Pulmonary artery endothelial cell (primary cell): ENCODE data around the gene KAZN. TPM values are rescaled to one million over a fixed set of nuclear protein-coding genes. Genes with fewer than 3 reads are reported as not detected.

Experiments used
- DNase-seq: peaks from one replicate; pipeline ENCODE4 v3.0.0-alpha.2; 2011; ENCODE audit warnings: low read depth, low spot score
- total RNA-seq: library from RNA; depleted of rRNA; stranded (reverse); fragments of >200 nt; gene quantifications from 2 replicates; pipeline ENCODE4 v1.2.3, GENCODE V29; 2014

Gene KAZN
- total RNA-seq, 1 donor from 2014 or later = 0.73 TPM

DNA sequence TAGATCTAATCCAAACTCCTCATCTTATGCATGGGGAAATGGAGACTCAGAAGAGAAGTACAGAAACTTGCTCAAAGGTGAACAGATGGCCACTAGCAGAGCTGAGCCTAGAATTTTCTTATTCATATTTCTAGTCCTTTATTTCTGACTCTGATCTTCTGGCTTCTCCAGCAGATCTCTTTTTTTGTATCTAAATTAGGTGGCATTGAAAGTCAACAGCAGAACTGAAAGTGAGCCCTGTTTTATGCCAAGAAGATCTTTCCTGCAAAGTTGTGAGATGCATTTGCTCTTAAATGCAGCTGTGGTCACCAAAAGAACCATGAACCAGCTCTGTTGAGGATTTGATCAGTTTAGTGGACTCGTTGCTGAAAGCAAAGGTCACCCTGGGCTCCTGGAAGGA, 75.5 kb downstream of the KAZN start:
- DNase-seq = no peak

DNA sequence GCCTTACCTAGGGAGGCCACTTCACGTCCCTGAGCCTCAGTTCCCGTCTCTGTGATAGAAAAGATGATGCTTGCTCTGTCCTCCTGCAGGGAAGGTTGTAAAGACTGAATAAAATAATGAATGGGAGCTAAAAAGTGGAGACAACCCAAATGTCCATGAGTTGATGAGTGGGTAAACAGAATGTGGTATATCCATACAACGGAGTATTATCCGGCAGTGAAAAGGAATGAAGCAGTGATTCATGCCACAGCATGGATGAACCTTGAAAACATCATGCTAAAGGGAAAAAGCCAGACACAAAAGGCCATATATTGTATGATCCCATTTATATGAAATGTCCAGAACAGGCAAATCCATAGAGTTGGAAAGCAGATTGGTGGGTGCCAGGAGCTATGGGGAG, 77.9 kb downstream of the KAZN start:
- DNase-seq = no peak

DNA sequence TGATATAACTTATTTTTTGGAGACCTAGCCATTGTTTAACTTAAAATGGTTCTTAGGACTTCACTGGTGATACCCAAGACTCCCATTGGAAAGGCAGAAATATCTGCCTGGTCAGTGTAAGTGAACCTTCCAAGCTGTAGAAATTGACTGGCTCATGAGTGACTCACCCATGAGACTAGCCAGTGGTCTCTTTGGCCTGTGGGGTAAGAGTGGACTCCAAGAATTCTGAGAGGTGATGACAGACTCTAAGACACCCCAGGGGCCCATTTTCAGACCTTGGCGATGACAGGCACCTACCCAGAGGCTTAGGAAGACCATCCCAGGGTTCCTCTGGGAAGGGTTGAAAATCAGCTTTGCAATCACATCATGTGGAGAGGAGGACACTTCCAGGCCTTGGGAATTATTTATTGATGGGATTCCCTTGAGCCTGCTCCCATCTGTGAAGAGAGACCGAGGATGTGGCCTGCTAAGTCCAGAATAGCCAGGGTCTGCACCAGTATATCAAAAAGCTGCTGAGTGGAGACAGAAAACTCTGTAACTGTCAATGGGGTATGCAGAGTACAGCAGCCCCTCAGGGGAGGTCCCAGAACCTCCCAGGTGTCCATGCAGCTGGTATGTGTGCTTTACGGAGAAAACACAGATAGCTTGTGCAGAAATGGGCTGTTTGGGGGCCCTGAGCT, 78.9 kb downstream of the KAZN start:
- DNase-seq = no peak

DNA sequence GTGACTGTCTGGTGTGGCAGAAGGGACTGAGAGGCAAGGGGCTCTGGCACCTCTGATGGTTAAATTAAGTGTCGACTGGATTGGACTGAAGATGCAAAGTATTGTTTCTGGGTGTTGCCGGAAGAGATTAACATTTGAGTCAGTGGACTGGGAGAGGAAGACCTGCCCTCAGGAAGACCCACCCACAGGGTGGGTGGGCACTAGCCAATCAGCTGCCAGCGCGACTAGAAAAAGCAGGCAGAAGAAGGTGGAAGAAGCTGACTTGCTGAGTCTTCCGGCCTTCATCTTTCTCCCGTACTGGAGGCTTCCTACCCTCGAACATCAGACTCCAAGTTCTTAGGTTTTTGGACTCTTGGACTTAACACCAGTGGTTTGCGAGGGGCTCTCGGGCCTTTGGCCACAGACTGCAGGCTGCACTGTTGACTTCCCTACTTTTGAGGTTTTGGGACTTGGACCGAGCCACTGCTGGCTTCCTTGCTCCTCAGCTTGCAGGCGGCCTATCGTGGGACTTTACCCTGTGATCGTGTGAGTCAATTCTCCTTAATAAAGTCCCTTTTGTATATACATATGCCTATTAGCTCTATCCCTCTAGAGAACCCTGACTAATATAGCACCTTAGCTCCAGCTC, 79.6 kb downstream of the KAZN start:
- no peak for DNase-seq

DNA sequence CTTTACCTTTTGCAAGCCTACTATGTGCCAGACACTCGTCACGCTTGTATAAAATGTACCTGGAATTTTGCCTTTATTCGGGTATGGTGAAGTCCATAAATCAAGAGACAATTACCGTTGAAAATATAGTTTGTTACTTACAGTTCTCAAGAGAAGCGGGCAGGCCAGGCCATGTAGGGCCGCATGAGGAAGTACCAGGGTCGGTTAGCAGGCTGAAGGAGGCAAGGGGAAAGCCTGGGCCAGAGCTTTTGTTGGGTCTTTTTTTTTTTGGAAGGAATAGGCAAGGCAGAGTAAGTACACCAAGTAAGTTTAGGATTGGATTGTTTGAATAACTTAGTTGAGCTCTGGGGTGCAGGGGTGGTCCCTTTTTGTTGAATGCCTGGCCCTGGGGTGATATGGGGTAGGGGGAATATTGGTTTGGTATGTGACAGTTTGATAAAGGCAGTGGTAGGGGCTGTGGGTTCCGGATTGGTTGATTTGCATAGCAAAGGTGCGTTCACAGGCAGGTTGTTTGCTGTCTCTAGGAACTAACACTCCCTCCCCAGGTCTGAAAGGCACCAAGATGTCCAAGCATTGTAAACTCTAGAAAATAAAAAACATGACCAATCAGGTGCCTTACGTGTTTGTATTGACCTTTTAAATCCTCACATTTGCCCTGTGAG, 80.7 kb downstream of the KAZN start:
- no peak for DNase-seq

DNA sequence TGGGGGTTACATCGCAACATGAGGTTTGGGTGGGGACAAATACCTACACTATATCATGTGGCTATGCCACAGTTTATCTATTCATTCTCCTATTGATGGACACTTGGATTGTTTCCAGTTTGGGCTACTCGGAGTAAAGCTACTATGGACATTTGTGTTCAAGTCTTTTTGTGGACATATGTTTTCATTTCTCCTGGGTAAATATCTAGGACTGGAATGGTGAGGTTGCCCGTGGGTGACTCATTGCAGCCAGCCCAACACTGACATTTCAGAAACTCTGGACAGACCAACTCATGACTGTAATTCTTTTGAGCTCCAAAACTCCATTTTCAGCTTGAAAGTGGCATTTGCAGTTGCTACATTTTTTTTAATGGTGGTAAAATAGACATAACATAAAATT, 82.7 kb downstream of the KAZN start:
- no peak for DNase-seq

DNA sequence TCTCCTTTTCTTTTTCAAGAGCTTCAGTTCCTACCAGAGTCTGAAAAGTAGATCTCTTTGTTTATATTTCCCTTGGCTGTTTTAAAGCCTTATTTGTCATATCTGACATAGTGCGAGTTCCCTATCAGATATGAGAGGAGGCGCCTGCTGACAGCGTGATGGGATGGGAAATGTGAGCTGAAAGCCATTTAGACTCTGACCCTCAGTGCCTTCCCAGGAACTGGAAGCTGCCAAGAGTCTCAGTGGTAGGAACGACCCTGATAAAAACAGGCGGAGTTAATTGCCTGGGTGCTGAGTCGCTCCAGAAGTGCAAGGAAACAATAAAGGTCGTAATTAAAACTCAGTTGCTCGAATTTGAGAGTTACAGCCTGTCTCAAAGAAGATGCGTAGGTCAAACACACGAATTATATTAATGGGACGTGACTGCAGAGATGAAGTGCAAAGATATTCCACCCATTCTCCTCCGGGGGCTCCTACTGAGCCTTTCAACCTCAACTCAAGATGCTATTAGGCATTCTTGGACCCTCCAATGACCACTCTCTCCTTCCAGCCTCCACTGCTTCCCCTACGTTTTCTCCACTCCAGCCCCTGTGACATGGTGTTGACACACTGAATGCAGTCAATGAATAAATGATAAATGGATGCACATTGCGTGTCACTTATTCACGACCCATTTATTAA, 84.6 kb downstream of the KAZN start:
- no peak for DNase-seq

DNA sequence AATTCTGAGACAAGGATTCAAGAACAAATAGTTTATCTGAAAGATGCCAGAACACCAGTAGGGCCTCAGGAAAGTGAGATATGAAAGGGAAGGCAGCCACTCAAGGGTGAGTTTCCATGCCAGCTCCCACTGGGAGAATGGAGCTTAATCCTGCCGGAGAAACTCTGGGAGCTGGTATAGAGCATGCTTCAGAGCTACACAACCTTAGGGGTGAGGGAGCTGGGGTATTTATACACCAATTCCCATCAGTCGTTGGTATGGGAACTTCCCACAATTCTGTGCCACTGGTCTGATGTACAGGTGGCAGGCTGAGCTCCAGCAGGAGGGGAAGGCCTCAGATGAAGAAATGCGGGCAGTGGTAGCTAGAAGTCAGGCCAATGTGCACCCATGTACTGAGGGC, 86.6 kb downstream of the KAZN start:
- DNase-seq = no peak

DNA sequence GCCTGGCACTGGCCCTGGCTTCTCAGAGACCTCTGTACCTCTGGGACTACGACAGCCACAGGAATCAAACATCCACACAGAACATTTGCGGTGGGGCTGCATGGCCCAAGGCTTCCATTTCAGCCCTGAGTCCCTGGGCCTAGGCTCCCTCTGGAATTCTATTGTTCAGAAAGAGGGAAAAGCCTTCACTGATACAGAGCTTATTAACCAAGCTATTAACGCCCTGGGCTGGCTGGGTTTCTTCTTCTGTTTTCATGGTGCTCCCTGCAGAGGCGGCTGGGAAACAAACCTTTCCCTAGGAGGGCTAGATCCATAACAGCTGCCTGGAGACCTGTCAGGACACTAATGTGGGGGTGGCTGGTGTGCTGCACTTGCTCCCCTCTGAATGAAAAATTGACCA, 88.2 kb downstream of the KAZN start:
- no peak for DNase-seq

DNA sequence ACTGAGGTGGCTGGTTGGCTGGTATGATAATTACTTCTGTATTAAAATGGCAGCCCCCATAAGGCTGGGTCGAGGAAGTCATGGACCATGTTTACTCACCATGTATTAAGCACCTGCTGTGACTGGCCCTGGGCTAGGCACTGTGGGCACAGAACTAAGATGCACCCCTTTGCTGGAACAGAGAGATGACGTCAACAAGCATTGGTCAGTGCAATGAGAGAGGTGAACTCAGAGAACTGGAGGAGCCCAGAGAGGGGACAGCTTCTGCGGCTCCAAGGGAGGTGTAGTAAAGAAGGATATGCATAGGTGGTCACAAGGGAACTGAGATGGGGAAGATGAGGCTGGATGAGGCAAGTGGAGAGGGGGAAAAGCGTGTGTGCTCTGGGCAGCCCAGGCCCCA, 88.7 kb downstream of the KAZN start:
- DNase-seq = no peak

DNA sequence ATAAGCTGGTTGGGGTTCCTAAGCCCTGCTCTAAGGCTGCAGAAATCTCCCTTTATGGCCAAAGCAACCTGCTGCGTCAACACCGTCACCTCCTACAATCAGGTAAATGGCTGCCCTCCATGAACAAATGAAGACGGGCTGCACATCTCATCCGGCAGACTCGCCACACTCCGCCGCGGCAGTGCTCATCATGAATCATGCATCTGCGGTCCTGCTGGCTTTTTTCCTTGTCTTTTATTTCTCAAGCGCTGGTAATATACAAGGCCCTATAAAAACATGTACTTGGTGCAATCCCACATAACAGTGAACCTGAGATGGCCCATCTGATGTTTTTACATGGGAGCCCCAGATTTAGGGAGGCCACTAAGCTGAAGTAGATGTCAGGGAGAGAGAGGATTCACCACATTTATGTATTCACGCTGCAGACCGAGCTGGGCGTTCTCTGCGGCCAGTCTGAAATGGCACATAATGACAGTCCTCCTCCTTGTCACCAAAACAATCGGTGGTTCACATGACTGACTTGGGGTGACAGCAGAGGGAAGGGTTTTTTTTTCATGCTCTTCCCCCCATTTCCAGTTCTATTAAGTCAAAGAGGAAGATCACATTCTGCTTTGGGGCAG, 91.6 kb downstream of the KAZN start:
- DNase-seq = no peak

DNA sequence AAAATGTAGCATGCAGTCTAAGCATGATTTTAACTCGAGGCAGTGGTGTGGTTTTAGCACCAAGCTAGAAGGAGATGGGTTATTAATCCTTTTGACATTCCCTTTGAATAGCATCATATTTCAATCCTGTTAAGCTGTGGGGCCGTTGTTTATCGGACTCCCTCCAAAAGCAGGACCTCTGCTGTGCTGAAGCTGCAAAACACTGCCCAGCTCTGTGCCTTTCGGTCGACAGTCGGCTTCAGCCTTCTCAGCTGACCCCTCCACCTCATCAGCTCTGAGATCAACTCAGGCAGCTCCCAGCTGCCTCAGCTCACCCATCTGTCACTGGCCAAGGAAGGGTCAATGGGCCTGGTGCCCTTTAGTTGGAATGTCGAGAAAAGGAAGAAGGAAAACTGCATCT, 95.5 kb downstream of the KAZN start:
- no peak for DNase-seq

DNA sequence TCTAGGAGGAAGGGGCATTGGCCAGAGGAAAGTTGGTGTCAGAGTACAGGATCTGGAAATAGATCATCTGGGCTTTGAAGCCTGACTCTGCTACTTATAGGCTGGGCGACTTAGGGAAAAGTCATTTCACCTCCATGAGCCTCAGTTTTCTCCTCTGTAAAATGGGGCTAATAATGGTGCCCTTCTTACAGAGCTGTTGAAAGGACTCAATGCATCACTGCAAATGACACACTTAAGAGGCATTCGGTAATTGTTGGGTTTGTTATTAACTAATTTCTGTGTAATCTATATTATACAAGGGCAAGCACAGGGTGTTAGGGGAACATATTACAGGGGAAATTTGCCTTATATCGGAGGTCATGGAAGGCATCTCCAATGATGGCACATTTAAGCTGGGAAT, 96.1 kb downstream of the KAZN start:
- no peak for DNase-seq

DNA sequence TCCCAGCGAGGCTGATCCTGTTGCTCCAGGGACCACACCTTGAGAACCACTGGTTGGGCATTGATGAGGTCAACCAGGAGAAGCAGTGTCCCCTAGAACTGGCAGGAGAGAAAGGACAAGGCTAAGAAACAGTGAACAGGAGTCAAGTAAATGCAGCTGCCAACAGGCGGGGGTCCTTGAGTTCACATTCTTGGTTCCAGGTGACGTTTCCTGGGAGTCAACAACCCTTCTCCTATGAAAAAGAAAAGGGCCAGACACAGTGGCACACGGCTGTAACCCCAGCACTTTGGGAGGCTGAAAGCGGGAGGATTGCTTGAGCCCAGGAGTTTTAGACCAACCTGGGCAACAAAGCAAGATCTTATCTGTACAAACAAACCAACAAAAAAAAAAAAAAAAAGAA, 98.3 kb downstream of the KAZN start:
- DNase-seq = no peak

DNA sequence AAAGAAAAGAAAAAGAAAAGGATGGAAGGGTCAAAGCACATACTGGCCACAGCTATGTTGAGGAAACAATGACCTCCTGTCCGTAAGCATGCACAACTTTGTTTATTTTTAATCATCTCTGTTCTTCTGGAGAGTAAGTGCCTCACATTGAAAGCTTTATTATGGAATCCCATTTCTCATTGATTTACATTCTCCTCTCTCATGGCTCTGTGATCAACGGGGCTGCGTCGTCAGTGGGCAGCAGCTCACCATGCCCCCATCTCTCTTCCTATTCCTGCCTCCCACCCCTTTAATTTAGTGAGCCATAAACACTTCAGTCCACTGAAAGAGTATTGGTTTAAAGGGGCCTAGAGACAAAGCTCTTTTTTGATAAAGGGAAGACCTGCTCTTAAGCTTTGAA, 98.9 kb downstream of the KAZN start:
- DNase-seq = no peak

DNA sequence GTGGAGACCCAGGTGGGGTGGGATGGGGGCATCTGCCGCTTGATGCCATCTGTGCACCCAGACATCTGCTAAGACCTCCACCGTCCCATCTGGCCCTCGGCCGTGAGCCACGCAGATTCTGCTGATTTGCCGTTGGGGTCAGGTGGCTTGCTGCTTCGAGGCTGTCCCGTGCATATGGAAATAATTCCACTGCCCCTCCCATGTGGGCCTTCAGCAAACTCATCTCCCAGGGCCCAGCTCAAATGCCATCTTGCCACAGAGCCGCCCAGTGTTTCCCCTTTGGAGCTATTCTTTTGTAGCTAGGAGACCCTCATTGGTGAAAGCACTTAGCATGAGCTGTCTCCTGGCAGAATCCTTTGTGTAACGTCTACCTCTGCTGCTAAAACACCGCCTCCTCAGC, 99.8 kb downstream of the KAZN start:
- DNase-seq = no peak

DNA sequence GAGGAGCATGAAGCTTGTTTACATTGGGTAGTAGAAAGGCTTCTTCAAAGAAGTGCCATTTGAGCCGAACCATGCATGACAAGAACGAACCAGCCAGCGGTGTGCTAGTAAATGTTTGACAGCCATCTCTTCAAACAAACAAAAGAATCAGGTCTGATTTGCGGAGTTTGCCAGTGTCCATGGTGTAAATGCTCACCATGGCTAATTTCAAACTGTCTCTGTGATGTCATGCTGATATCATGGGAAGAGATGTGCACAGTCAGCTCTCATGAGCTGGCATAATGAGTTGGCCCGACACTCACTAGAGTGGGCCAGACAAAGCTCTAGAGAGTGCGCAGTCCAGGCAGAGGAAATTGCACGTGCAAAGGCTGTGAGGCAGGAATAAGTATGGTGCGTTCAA, 101.1 kb downstream of the KAZN start:
- no peak for DNase-seq

DNA sequence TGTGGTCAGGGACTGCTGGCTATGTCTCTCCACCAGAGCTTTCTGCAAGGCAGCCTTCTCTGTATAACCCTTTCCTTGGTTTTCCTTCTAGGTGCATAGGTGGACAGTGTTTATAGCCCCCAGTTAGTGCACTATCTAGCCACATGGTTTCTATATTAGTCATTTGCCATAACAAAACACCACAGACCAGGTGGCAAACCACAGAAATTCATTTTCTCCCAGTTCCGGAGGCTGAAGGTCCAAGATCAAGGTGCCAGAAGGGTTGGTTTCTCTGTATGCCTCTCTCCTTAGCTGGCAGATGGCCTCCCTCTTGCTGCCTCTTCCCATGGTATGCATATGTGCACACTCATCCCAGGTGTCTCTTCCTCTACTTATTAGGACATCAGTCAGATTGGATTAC, 106.4 kb downstream of the KAZN start:
- no peak for DNase-seq

DNA sequence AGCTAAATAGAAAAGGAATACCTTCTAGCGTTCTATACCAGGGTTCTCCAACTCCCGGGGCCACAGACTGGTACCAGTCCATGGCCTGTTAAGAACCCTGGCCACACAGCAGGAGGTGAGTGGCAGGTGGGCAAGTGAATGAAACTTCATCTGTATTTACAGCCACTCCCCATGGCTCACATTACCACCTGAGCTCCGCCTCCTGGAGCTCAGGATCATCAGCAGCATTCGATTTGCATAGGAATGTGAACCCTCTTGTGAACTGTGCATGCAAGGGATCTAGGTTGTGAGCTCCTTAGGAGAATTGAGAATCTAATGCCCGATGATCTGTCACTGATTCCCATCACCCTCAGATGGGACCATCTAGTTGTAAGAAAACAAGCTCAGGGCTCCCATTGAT, 107.3 kb downstream of the KAZN start:
- no peak for DNase-seq

DNA sequence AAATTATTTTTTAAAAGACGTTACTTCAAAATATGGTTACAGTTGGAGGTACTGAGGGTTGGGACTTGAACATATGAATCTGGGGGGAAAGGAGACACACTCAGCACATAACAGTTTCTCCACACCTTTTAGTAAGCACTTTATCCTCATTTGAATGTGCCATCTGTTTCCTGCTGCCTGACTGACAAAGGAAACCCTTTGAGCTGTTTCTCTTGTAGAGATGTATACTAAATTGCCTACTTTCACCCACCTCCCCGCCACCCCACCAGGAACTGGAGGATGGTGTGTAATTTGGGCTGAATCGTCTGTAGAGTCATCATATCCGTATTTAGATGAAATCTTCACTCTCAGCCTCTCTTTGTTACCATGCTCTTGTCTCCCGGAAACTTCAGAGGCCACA, 108.1 kb downstream of the KAZN start:
- no peak for DNase-seq

DNA sequence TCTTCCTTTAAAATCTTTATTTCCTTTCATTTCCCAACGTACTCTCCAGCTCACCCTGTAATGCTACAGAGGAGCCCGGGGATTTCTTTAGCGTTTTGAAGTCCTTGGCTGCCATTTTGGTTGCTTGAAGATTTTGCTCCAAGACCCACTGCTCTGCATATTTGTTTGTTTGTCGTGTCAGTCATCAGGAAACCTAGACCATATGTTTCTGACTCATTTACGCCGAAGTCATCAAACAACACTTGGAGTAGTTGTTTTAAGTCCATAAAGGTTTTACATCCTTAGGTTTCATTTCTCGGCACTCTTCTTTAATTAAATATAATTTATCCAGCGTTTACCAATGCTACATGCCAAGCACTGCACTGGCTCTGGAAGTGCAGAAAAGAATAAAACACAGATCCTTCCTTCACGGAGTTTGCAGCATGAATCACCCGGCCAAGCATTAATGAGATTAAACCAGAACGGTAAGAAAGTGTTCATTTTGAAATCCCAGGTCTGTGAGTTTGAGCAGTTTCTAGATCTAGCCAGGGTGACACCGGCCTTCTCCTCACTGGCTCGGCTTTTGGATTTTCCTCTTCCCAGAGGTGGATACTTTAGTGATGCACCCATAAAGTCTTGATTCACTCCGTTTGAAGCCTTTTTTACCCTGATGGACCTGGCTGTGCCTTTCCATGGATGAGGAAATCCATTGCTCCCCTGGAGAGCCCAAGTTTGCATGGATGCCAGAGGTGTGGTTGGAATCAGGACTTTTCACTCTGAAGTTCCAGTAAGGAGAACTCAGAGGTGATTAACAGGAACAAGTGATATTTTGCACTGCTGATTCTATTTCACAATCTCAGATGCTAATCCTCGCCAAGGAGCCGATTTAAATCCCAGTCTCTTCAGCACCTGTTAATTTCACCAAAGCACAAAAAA, 109.3 kb downstream of the KAZN start:
- DNase-seq = no peak
